K562 (cell line): Measurements from ENCODE around the gene COX5A. TPM values are rescaled to one million over a fixed set of nuclear protein-coding genes. Genes with fewer than 3 reads are reported as not detected.
A peak's percentile ranks its signal among the peaks of the same experiment; 100 is the strongest.

Source experiments
- ILK ChIP-seq: fragments of 450-650 bp; IDR thresholded peaks from 2 replicates; pipeline ENCODE4 v1.6.1; 2016; ENCODE audit warnings: missing genetic modification characterization, low read depth, mild to moderate bottlenecking, missing compliant biosample characterization, moderate library complexity, borderline replicate concordance
- NBN ChIP-seq: fragments of 450-650 bp; IDR thresholded peaks from 2 replicates; pipeline ENCODE4 v1.6.1; 2016; ENCODE audit warnings: low read depth, mild to moderate bottlenecking
- SIN3B ChIP-seq: fragments of 450-650 bp; IDR thresholded peaks from 2 replicates; pipeline ENCODE4 v1.6.1; 2017; ENCODE audit warnings: low read depth, mild to moderate bottlenecking, moderate library complexity
- SMARCE1 ChIP-seq: fragments of 450-650 bp; IDR thresholded peaks from 2 replicates; pipeline ENCODE4 v1.7.1; 2016; ENCODE audit warnings: mild to moderate bottlenecking
- ZBTB1 ChIP-seq: sonication (generic); formaldehyde crosslinking; IDR thresholded peaks from 2 replicates; pipeline ENCODE4 v1.8.1; 2023; ENCODE audit warnings: missing genetic modification reagents, low read depth, mild to moderate bottlenecking, borderline replicate concordance
- ZBTB17 ChIP-seq: fragments of 450-650 bp; formaldehyde crosslinking; IDR thresholded peaks from 2 replicates; pipeline ENCODE4 v1.4.0; 2020; ENCODE audit warnings: mild to moderate bottlenecking
- ZNF146 ChIP-seq: IDR thresholded peaks from one replicate; pipeline ENCODE4 v1.6.1; 2018; ENCODE audit warnings: missing compliant biosample characterization; ENCODE audit not compliant: unreplicated experiment
- ZNF197 ChIP-seq: fragments of 200-800 bp; sonication (Bioruptor generic); IDR thresholded peaks from 2 replicates; pipeline ENCODE4 v1.6.1; 2016; ENCODE audit warnings: low read depth, missing genetic modification characterization, missing compliant biosample characterization
- ZNF699 ChIP-seq: fragments of 250-450 bp; sonication (Bioruptor Pico); IDR thresholded peaks from 2 replicates; pipeline ENCODE4 v1.8.0; 2021; ENCODE audit warnings: mild to moderate bottlenecking, moderate library complexity; ENCODE audit not compliant: insufficient replicate concordance
- ZNF75A ChIP-seq: fragments of 450-650 bp; formaldehyde crosslinking; IDR thresholded peaks from 2 replicates; pipeline ENCODE4 v1.4.0; 2020; ENCODE audit warnings: mild to moderate bottlenecking
- polyA plus RNA-seq, 8 experiments: library from polyadenylated mRNA; depleted of rRNA in 4 of 8; stranded (reverse) in 5 of 8; unstranded in 3 of 8; fragments of >200 nt; fragmentation: Nextera tagmentation in 2 of 8; fragmentation: Illumina TruSeq in 1 of 8; extraction: Ambion mirVana in 2 of 8; extraction: Trizol in 1 of 8; gene quantifications; 2 replicates each; pipeline versions ENCODE4 v1.2.1 to v1.2.3, GENCODE V29; 2011 to 2014; ENCODE audit warnings: inconsistent platforms in 1 of 8, missing spikeins in 1 of 8
- total RNA-seq, 7 experiments: library from RNA; depleted of rRNA in 6 of 7; stranded (reverse); fragments of >200 nt in 6 of 7; fragmentation: Illumina TruSeq in 2 of 7; extraction: Trizol in 2 of 7; gene quantifications; 2 replicates each; pipeline versions ENCODE4 v1.2.1 to v1.2.3, GENCODE V29; 2011 to 2021; ENCODE audit warnings: low replicate concordance in 1 of 7
- TF ChIP-seq, protein P1 (sequence below): fragments of 200-800 bp; sonication (Bioruptor generic); IDR thresholded peaks from 2 replicates; pipeline ENCODE4 v1.6.1; 2017; ENCODE audit warnings: missing genetic modification characterization, missing compliant biosample characterization
- TF ChIP-seq, protein P2 (sequence below): fragments of 450-650 bp; IDR thresholded peaks from 2 replicates; pipeline ENCODE4 v1.6.1; 2016; ENCODE audit warnings: mild to moderate bottlenecking
- TF ChIP-seq, protein P3 (sequence below): fragments of 200-800 bp; sonication (Bioruptor generic); IDR thresholded peaks from 2 replicates; pipeline ENCODE4 v1.6.1; 2016; ENCODE audit warnings: missing genetic modification characterization, missing compliant biosample characterization
- TF ChIP-seq, protein P4 (sequence below): fragments of 450-650 bp; IDR thresholded peaks from 2 replicates; pipeline ENCODE4 v1.6.1; 2014; ENCODE audit warnings: low read depth, mild to moderate bottlenecking, moderate library complexity, borderline replicate concordance
- TF ChIP-seq, protein P5 (sequence below), 2 experiments: fragments of 450-650 bp in 1 of 2; sonication (generic) in 1 of 2; formaldehyde crosslinking; conservative IDR thresholded peaks; 2 replicates each; pipeline versions ENCODE4 v1.4.0 to v1.8.1; 2020 to 2022; ENCODE audit warnings: mild to moderate bottlenecking in 1 of 2, missing genetic modification reagents in 1 of 2

The COX5A gene
- total and polyA plus RNA-seq, 9 of the 15 experiments (the other 6 are each of a cell fraction or from before 2014, with no cell fraction given): 86.8 to 553 (median 371) TPM

DNA sequence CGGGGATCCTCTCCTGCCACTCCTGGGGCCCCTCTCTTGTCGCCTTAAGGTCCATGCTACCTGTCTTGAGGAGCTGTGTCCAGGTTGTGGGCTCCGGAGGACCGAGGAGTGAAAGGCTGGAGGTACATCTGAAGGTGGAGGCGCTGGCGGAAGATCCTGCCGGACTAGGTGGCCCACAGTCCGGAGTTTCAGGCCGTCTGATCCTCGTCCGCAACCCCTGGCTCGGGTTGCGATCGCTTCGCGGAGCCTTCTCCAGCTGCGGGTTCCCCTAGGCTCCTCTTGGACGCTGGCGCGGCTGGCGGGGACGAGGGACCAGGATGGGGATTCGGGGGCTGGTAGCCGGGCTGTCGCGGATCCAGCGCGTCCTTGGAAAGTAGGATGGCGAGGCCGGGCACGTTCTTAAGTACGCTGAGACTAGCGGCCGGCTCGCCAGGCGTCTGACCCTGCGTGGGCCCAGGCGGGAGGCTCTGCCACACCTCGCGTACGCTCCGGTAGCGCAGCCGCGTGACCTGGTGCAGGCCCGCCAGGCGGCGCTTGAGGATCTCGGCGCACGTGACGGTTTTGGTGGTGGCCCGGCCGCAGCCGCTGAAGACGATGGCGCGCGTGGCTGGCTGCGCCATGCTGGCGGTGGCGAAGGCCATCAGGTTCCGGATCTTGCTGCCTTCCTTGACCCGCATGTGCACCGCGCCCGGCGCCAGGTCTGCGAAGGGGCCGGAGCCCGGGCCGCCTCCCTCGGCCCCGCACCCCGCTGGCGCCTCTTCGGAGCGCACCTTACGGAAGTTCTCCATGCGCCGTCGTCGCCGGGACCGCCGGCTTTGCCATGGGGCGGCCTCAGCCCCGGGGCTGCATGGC lies 18.1 kb upstream of the COX5A start (continued):
- TF ChIP-seq, protein P1, sequence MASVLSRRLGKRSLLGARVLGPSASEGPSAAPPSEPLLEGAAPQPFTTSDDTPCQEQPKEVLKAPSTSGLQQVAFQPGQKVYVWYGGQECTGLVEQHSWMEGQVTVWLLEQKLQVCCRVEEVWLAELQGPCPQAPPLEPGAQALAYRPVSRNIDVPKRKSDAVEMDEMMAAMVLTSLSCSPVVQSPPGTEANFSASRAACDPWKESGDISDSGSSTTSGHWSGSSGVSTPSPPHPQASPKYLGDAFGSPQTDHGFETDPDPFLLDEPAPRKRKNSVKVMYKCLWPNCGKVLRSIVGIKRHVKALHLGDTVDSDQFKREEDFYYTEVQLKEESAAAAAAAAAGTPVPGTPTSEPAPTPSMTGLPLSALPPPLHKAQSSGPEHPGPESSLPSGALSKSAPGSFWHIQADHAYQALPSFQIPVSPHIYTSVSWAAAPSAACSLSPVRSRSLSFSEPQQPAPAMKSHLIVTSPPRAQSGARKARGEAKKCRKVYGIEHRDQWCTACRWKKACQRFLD (CRISPR knock-in tag): peak; percentile 81
- no peak for TF ChIP-seq NBN
- TF ChIP-seq ZNF699 (CRISPR knock-in tag): no peak
- no peak for TF ChIP-seq ILK (tag)
- TF ChIP-seq, protein P2, sequence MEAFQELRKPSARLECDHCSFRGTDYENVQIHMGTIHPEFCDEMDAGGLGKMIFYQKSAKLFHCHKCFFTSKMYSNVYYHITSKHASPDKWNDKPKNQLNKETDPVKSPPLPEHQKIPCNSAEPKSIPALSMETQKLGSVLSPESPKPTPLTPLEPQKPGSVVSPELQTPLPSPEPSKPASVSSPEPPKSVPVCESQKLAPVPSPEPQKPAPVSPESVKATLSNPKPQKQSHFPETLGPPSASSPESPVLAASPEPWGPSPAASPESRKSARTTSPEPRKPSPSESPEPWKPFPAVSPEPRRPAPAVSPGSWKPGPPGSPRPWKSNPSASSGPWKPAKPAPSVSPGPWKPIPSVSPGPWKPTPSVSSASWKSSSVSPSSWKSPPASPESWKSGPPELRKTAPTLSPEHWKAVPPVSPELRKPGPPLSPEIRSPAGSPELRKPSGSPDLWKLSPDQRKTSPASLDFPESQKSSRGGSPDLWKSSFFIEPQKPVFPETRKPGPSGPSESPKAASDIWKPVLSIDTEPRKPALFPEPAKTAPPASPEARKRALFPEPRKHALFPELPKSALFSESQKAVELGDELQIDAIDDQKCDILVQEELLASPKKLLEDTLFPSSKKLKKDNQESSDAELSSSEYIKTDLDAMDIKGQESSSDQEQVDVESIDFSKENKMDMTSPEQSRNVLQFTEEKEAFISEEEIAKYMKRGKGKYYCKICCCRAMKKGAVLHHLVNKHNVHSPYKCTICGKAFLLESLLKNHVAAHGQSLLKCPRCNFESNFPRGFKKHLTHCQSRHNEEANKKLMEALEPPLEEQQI: no peak
- TF ChIP-seq ZNF75A (CRISPR knock-in tag): no peak
- TF ChIP-seq, protein P3, sequence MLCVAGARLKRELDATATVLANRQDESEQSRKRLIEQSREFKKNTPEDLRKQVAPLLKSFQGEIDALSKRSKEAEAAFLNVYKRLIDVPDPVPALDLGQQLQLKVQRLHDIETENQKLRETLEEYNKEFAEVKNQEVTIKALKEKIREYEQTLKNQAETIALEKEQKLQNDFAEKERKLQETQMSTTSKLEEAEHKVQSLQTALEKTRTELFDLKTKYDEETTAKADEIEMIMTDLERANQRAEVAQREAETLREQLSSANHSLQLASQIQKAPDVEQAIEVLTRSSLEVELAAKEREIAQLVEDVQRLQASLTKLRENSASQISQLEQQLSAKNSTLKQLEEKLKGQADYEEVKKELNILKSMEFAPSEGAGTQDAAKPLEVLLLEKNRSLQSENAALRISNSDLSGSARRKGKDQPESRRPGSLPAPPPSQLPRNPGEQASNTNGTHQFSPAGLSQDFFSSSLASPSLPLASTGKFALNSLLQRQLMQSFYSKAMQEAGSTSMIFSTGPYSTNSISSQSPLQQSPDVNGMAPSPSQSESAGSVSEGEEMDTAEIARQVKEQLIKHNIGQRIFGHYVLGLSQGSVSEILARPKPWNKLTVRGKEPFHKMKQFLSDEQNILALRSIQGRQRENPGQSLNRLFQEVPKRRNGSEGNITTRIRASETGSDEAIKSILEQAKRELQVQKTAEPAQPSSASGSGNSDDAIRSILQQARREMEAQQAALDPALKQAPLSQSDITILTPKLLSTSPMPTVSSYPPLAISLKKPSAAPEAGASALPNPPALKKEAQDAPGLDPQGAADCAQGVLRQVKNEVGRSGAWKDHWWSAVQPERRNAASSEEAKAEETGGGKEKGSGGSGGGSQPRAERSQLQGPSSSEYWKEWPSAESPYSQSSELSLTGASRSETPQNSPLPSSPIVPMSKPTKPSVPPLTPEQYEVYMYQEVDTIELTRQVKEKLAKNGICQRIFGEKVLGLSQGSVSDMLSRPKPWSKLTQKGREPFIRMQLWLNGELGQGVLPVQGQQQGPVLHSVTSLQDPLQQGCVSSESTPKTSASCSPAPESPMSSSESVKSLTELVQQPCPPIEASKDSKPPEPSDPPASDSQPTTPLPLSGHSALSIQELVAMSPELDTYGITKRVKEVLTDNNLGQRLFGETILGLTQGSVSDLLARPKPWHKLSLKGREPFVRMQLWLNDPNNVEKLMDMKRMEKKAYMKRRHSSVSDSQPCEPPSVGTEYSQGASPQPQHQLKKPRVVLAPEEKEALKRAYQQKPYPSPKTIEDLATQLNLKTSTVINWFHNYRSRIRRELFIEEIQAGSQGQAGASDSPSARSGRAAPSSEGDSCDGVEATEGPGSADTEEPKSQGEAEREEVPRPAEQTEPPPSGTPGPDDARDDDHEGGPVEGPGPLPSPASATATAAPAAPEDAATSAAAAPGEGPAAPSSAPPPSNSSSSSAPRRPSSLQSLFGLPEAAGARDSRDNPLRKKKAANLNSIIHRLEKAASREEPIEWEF (CRISPR knock-in tag): no peak
- TF ChIP-seq, protein P4, sequence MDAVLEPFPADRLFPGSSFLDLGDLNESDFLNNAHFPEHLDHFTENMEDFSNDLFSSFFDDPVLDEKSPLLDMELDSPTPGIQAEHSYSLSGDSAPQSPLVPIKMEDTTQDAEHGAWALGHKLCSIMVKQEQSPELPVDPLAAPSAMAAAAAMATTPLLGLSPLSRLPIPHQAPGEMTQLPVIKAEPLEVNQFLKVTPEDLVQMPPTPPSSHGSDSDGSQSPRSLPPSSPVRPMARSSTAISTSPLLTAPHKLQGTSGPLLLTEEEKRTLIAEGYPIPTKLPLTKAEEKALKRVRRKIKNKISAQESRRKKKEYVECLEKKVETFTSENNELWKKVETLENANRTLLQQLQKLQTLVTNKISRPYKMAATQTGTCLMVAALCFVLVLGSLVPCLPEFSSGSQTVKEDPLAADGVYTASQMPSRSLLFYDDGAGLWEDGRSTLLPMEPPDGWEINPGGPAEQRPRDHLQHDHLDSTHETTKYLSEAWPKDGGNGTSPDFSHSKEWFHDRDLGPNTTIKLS: peak; percentile 92; the same call in 1 of the 2 replicates
- no peak for TF ChIP-seq SIN3B
- TF ChIP-seq ZNF197: no peak
- TF ChIP-seq ZBTB1: peak; percentile 99
- no peak for TF ChIP-seq ZBTB17 (CRISPR knock-in tag)
- TF ChIP-seq, protein P5, sequence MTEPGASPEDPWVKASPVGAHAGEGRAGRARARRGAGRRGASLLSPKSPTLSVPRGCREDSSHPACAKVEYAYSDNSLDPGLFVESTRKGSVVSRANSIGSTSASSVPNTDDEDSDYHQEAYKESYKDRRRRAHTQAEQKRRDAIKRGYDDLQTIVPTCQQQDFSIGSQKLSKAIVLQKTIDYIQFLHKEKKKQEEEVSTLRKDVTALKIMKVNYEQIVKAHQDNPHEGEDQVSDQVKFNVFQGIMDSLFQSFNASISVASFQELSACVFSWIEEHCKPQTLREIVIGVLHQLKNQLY (CRISPR knock-in tag; conservative IDR thresholded peaks at IDR 0.05): peak in 1 of 2 experiments; percentile 99; a peak in 2 of 4 replicates
- TF ChIP-seq SMARCE1: no peak
- TF ChIP-seq ZNF146 (CRISPR knock-in tag): peak; percentile 34
